A549 (cell line): Measurements from ENCODE around the gene APRT. TPM values are rescaled to one million over a fixed set of nuclear protein-coding genes. Genes with fewer than 3 reads are reported as not detected.

Experiments used
- ATAC-seq, 2 experiments: fragments of 200-7000 bp in 1 of 2; fragments of >200 bp in 1 of 2; cut with Nextera tagmentation in 1 of 2; cut with Tn5 transposase in 1 of 2; 3 replicates each; pipeline versions ENCODE4 v1.8.0 to v1.9.1; 2018 to 2020; ENCODE audit warnings: mild to moderate bottlenecking in 1 of 2, moderate library complexity in 1 of 2
- CTCF ChIA-PET: fragments of 300-600 bp; sonication (Branson Sonifier 250); formaldehyde crosslinking; extraction: SDS; loops from one replicate; lab custom pipeline; 2021; ENCODE audit warnings: antibody characterized with exemption, inconsistent platforms; lab: Yijun Ruan, JAX
- POLR2A ChIA-PET: fragments of 350-600 bp; formaldehyde crosslinking; extraction: SDS; loops from one replicate; lab custom pipeline; 2021; ENCODE audit warnings: antibody characterized with exemption, inconsistent platforms; lab: Yijun Ruan, JAX
- DNase-seq, 2 experiments: peaks; one replicate each; pipeline versions ENCODE4 v3.0.0 to v3.0.0-alpha.2; 2011 to 2016; ENCODE audit warnings: low read depth in 1 of 2, low spot score in 1 of 2
- FAIRE-seq: peaks from 2 replicates; lab custom pipeline; 2011; peaks lifted over from hg19 to GRCh38; lab: Jason Lieb, UNC
- H3K27ac ChIP-seq, 2 experiments: fragments of >200 bp; sonication (Bioruptor Twin); formaldehyde crosslinking; 3 replicates each; pipeline ENCODE4 v1.5.1; 2016 to 2017
- H3K4me1 ChIP-seq: fragments of >200 bp; sonication (Bioruptor Twin); formaldehyde crosslinking; 3 replicates; pipeline ENCODE4 v1.6.1; 2016
- H3K4me2 ChIP-seq: fragments of >200 bp; sonication (Bioruptor Twin); formaldehyde crosslinking; 3 replicates; pipeline ENCODE4 v1.6.1; 2016
- H3K4me3 ChIP-seq: fragments of >200 bp; sonication (Bioruptor Twin); formaldehyde crosslinking; 3 replicates; pipeline ENCODE4 v1.5.1; 2016
- H3K9me3 ChIP-seq: fragments of >200 bp; sonication (Bioruptor Twin); formaldehyde crosslinking; 3 replicates; pipeline ENCODE4 v1.6.1; 2016
- ATOH8 ChIP-seq: fragments of 250-450 bp; sonication (Bioruptor Pico); IDR thresholded peaks from 2 replicates; pipeline ENCODE4 v1.5.0; 2020; ENCODE audit warnings: low read depth, mild to moderate bottlenecking, moderate library complexity
- CBX2 ChIP-seq: fragments of 200-600 bp; sonication (generic); IDR thresholded peaks from 2 replicates; pipeline ENCODE4 v1.6.1; 2016; ENCODE audit warnings: low read depth, mild to moderate bottlenecking, borderline replicate concordance
- CEBPB ChIP-seq, 2 experiments: fragments of >200 bp in 1 of 2; sonication (Bioruptor Twin) in 1 of 2; formaldehyde crosslinking in 1 of 2; IDR thresholded peaks; 2 replicates each; pipeline ENCODE4 v1.6.1; 2012 to 2016
- CHD2 ChIP-seq: fragments of 150-350 bp; IDR thresholded peaks from 2 replicates; pipeline ENCODE4 v1.6.1; 2014; ENCODE audit warnings: low read length; ENCODE audit not compliant: partially characterized antibody
- CTCF ChIP-seq: fragments of >200 bp; sonication (Bioruptor Twin); formaldehyde crosslinking; IDR thresholded peaks from 3 replicates; pipeline ENCODE4 v1.5.1; 2016
- E2F6 ChIP-seq: IDR thresholded peaks from 2 replicates; pipeline ENCODE4 v1.6.1; 2012; ENCODE audit warnings: low read depth, borderline replicate concordance
- EHF ChIP-seq: fragments of 250-450 bp; sonication (Bioruptor Pico); IDR thresholded peaks from 2 replicates; pipeline ENCODE4 v1.5.0; 2020; ENCODE audit warnings: mild to moderate bottlenecking
- EHMT2 ChIP-seq: fragments of 200-600 bp; sonication (generic); IDR thresholded peaks from 2 replicates; pipeline ENCODE4 v1.6.1; 2016; ENCODE audit warnings: antibody characterized with exemption, low read depth, mild to moderate bottlenecking, moderate library complexity
- EP300 ChIP-seq, 2 experiments: fragments of >200 bp; sonication (Bioruptor Twin); formaldehyde crosslinking; IDR thresholded peaks; 2 replicates in 1 of 2; 3 replicates in 1 of 2; pipeline ENCODE4 v1.6.1; 2016 to 2017
- ESRRA ChIP-seq: fragments of 150-350 bp; IDR thresholded peaks from 2 replicates; pipeline ENCODE4 v1.6.1; 2014; ENCODE audit warnings: mild to moderate bottlenecking, low read length, borderline replicate concordance
- FOSL2 ChIP-seq, 2 experiments: fragments of 450-650 bp in 1 of 2; fragments of >200 bp in 1 of 2; sonication (Bioruptor Twin) in 1 of 2; formaldehyde crosslinking; IDR thresholded peaks; 2 replicates each; pipeline versions ENCODE4 v1.5.0 to v1.6.1; 2016 to 2020; ENCODE audit warnings: mild to moderate bottlenecking in 1 of 2, moderate library complexity in 1 of 2
- GATA3 ChIP-seq: IDR thresholded peaks from 2 replicates; pipeline ENCODE4 v1.6.1; 2012; ENCODE audit warnings: borderline replicate concordance
- HEYL ChIP-seq: fragments of 250-450 bp; sonication (Bioruptor Pico); IDR thresholded peaks from 2 replicates; pipeline ENCODE4 v1.8.0; 2021; ENCODE audit warnings: mild to moderate bottlenecking, moderate library complexity
- HOXA7 ChIP-seq: fragments of 250-450 bp; sonication (Bioruptor Pico); IDR thresholded peaks from 2 replicates; pipeline ENCODE4 v1.5.0; 2020; ENCODE audit warnings: mild to moderate bottlenecking, moderate library complexity
- HOXB13 ChIP-seq: fragments of 250-450 bp; sonication (Bioruptor Pico); IDR thresholded peaks from 2 replicates; pipeline ENCODE4 v1.5.0; 2020; ENCODE audit warnings: low read depth, mild to moderate bottlenecking, moderate library complexity
- HOXB5 ChIP-seq: fragments of 250-450 bp; sonication (Bioruptor Pico); IDR thresholded peaks from 2 replicates; pipeline ENCODE4 v1.5.0; 2020; ENCODE audit warnings: mild to moderate bottlenecking, moderate library complexity
- JUN ChIP-seq, 2 experiments: fragments of >200 bp; sonication (Bioruptor Twin); formaldehyde crosslinking; IDR thresholded peaks; 2 replicates in 1 of 2; 3 replicates in 1 of 2; pipeline ENCODE4 v1.6.1; 2016 to 2017
- KDM1A ChIP-seq: fragments of 200-600 bp; sonication (generic); IDR thresholded peaks from 2 replicates; pipeline ENCODE4 v1.6.1; 2016; ENCODE audit warnings: low read depth, mild to moderate bottlenecking
- MAFK ChIP-seq: fragments of 450-650 bp; IDR thresholded peaks from 2 replicates; pipeline ENCODE4 v1.6.1; 2014; ENCODE audit not compliant: partially characterized antibody
- MAX ChIP-seq: IDR thresholded peaks from 2 replicates; pipeline ENCODE4 v1.6.1; 2012
- NFE2L2 ChIP-seq: fragments of 150-350 bp; conservative IDR thresholded peaks from 2 replicates; pipeline ENCODE4 v1.6.1; 2014; ENCODE audit warnings: low read length
- NPAS2 ChIP-seq: fragments of 250-450 bp; sonication (Bioruptor Pico); IDR thresholded peaks from 2 replicates; pipeline ENCODE4 v1.8.0; 2022; ENCODE audit warnings: mild to moderate bottlenecking, moderate library complexity, borderline replicate concordance
- NR3C1 ChIP-seq: fragments of >200 bp; sonication (Bioruptor Twin); formaldehyde crosslinking; IDR thresholded peaks from 3 replicates; pipeline ENCODE4 v1.6.1; 2017
- PHF8 ChIP-seq: fragments of 200-600 bp; sonication (generic); IDR thresholded peaks from 2 replicates; pipeline ENCODE4 v1.6.1; 2016; ENCODE audit warnings: low read depth, mild to moderate bottlenecking, antibody characterized with exemption, moderate library complexity, borderline replicate concordance
- POLR2A ChIP-seq: IDR thresholded peaks from 2 replicates; pipeline ENCODE4 v1.6.1; 2012; ENCODE audit warnings: mild to moderate bottlenecking, low read length
- RCOR1 ChIP-seq: fragments of 150-350 bp; IDR thresholded peaks from 2 replicates; pipeline ENCODE4 v1.6.1; 2014; ENCODE audit warnings: antibody characterized with exemption, low read length, low read depth
- SREBF2 ChIP-seq: fragments of 450-650 bp; IDR thresholded peaks from 2 replicates; pipeline ENCODE4 v1.6.1; 2014; ENCODE audit warnings: mild to moderate bottlenecking, moderate library complexity
- USF2 ChIP-seq: fragments of 450-650 bp; IDR thresholded peaks from 2 replicates; pipeline ENCODE4 v1.6.1; 2014; ENCODE audit warnings: antibody characterized with exemption
- ZC3H11A ChIP-seq: fragments of 450-650 bp; IDR thresholded peaks from 2 replicates; pipeline ENCODE4 v1.6.1; 2014; ENCODE audit warnings: antibody characterized with exemption, mild to moderate bottlenecking
- WGBS: methylation state at CpG from one replicate; pipeline ENCODE4 v1.1.6; 2017; ENCODE audit errors: missing lambda C conversion rate; 5-methylcytosine and 5-hydroxymethylcytosine counted together
- polyA plus RNA-seq, 4 experiments: library from polyadenylated mRNA; depleted of rRNA in 3 of 4; stranded (reverse); fragments of >200 nt; fragmentation: RNase III in 1 of 4; extraction: RNeasy Plus Mini Kit Qiagen cat#74134 plus additional on column Dnase treatment in 1 of 4; gene quantifications; 2 replicates in 3 of 4; 3 replicates in 1 of 4; pipeline ENCODE4 v1.2.3, GENCODE V29; 2011 to 2017

APRT gene
- polyA plus RNA-seq, 2 of the 4 experiments (the other 2 are of a cell fraction), result 115 to 258 TPM

GRCh38 chr16:88780142-88781062 is 31.3 kb downstream of the APRT start:
- ChIA-PET POLR2A (no interaction called here), CTCF (interaction anchor here (1.0 to 1.7 kb wide), 7 partner anchors 8 to 32 kb away, joined by 3 to 6 read pairs (median 4); no protein-coding TSS in a partner anchor)
- Histone ChIP-seq H3K27ac (peak overlapping the region in 1 of 2 experiments; percentile 71; a peak in 3 of 6 replicates), H3K9me3 (no peaks in the 10 kb centered on the region), H3K4me3 (no peak overlapping the region), H3K4me2 (peak overlapping the region; percentile 95), H3K4me1 (peaks cover 44% of the 10 kb centered on the region)
- TF ChIP-seq HOXB5 (CRISPR knock-in tag), result no peak
- no peak for TF ChIP-seq HEYL (CRISPR knock-in tag)
- TF ChIP-seq SREBF2, result no peak
- no peak for TF ChIP-seq EP300 (IDR thresholded peaks at IDR 0.05)
- TF ChIP-seq EHF (CRISPR knock-in tag), result no peak
- TF ChIP-seq NFE2L2, result no peak
- no peak for TF ChIP-seq POLR2A
- no peak for TF ChIP-seq JUN (IDR thresholded peaks at IDR 0.05)
- no peak for TF ChIP-seq ATOH8 (CRISPR knock-in tag)
- no peak for TF ChIP-seq MAX
- no peak for TF ChIP-seq MAFK
- TF ChIP-seq CHD2, result no peak
- no peak for TF ChIP-seq HOXB13 (CRISPR knock-in tag)
- TF ChIP-seq E2F6, result no peak
- TF ChIP-seq FOSL2 (IDR thresholded peaks at IDR 0.05), result no peak
- TF ChIP-seq FOSL2 (CRISPR knock-in tag; IDR thresholded peaks at IDR 0.05), result no peak
- no peak for TF ChIP-seq CBX2
- TF ChIP-seq PHF8, result no peak
- TF ChIP-seq ZC3H11A, result no peak
- TF ChIP-seq RCOR1, result no peak
- FAIRE-seq, result no peak
- ATAC-seq, result no peak
- 84% methylated on average over 10 of the region's 13 CpGs for WGBS
- DNase-seq, result no peak

- DNase-seq (no peak), ATAC-seq (no peak), FAIRE-seq (no peak)
- Histone ChIP-seq H3K9me3 (no peaks in the 10 kb centered on the region), H3K27ac (peak overlapping the region in 1 of 2 experiments; percentile 71; a peak in 3 of 6 replicates), H3K4me2 (peak overlapping the region; percentile 47; the same call in 1 of the 3 replicates), H3K4me1 (peaks cover 44% of the 10 kb centered on the region), H3K4me3 (no peak overlapping the region)
- TF ChIP-seq NPAS2 (CRISPR knock-in tag) (no peak), EHMT2 (no peak), E2F6 (no peak), GATA3 (no peak), HOXB13 (CRISPR knock-in tag) (no peak), NFE2L2 (no peak), EP300 (IDR thresholded peaks at IDR 0.05) (no peak), CTCF (no peak), USF2 (no peak), KDM1A (no peak), HOXB5 (CRISPR knock-in tag) (no peak), NR3C1 (no peak), CEBPB (IDR thresholded peaks at IDR 0.05) (no peak), ESRRA (no peak), HOXA7 (CRISPR knock-in tag) (no peak)
- ChIA-PET POLR2A (no interaction called here), CTCF (interaction anchor here (0.7 to 1.7 kb wide), 4 partner anchors 10 to 317 kb away, joined by 3 to 6 read pairs (median 4); no protein-coding TSS in a partner anchor)
- WGBS, result 90% methylated on average over 29 of the region's 34 CpGs
Observed at GRCh38 chr16:88779406-88780141, 32.2 kb downstream of the APRT start.
